K562 (cell line): Measurements from ENCODE around the gene PSMD8. TPM values are rescaled to one million over a fixed set of nuclear protein-coding genes. Genes with fewer than 3 reads are reported as not detected.

Source experiments
- BRD4 ChIP-seq: fragments of 200-600 bp; sonication (generic); IDR thresholded peaks from 2 replicates; pipeline ENCODE4 v1.6.1; 2017; ENCODE audit warnings: inconsistent platforms
- CUX1 ChIP-seq: fragments of 200-800 bp; sonication (Bioruptor generic); IDR thresholded peaks from 2 replicates; pipeline ENCODE4 v1.6.1; 2016; ENCODE audit warnings: missing genetic modification characterization, missing compliant biosample characterization
- CXXC5 ChIP-seq: fragments of 250-450 bp; sonication (Bioruptor Pico); IDR thresholded peaks from 2 replicates; pipeline ENCODE4 v1.8.0; 2022; ENCODE audit warnings: inconsistent platforms, mild to moderate bottlenecking, moderate library complexity
- DPF2 ChIP-seq: fragments of 450-650 bp; IDR thresholded peaks from 2 replicates; pipeline ENCODE4 v1.6.1; 2016
- LCOR ChIP-seq: sonication (generic); formaldehyde crosslinking; IDR thresholded peaks from 2 replicates; pipeline ENCODE4 v1.8.0; 2022; ENCODE audit warnings: mild to moderate bottlenecking, missing genetic modification reagents
- MBD2 ChIP-seq: sonication (generic); IDR thresholded peaks from 2 replicates; pipeline ENCODE4 v1.6.1; 2016; ENCODE audit warnings: low read depth, borderline replicate concordance
- NFE2 ChIP-seq: IDR thresholded peaks from 2 replicates; pipeline ENCODE4 v1.6.1; 2014; ENCODE audit warnings: antibody characterized with exemption, low read depth
- NFIC ChIP-seq: fragments of 450-650 bp; IDR thresholded peaks from 2 replicates; pipeline ENCODE4 v1.6.1; 2017; ENCODE audit warnings: mild to moderate bottlenecking, inconsistent platforms
- PRMT5 ChIP-seq: sonication (generic); formaldehyde crosslinking; IDR thresholded peaks from 2 replicates; pipeline ENCODE4 v1.5.0; 2020; ENCODE audit warnings: missing genetic modification reagents
- RFX7 ChIP-seq: fragments of 250-450 bp; sonication (Bioruptor Pico); IDR thresholded peaks from 2 replicates; pipeline ENCODE4 v1.5.1; 2021; ENCODE audit warnings: mild to moderate bottlenecking
- SREBF1 ChIP-seq: fragments of 150-350 bp; IDR thresholded peaks from 2 replicates; pipeline ENCODE4 v1.6.1; 2014; ENCODE audit warnings: antibody characterized with exemption, low read depth, low read length, borderline replicate concordance
- ZBED1 ChIP-seq: IDR thresholded peaks from 2 replicates; pipeline ENCODE4 v1.6.1; 2014
- ZBTB34 ChIP-seq: fragments of 250-450 bp; sonication (Bioruptor Pico); IDR thresholded peaks from 2 replicates; pipeline ENCODE4 v1.8.0; 2021; ENCODE audit warnings: mild to moderate bottlenecking, moderate library complexity
- ZNF217 ChIP-seq: sonication (generic); formaldehyde crosslinking; IDR thresholded peaks from 2 replicates; pipeline ENCODE4 v1.8.0; 2022; ENCODE audit warnings: mild to moderate bottlenecking, missing genetic modification reagents
- ZNF224 ChIP-seq: sonication (generic); formaldehyde crosslinking; IDR thresholded peaks from 2 replicates; pipeline ENCODE4 v1.8.0; 2022; ENCODE audit warnings: mild to moderate bottlenecking, missing genetic modification reagents
- ZNF311 ChIP-seq: fragments of 250-450 bp; sonication (Bioruptor Pico); IDR thresholded peaks from 2 replicates; pipeline ENCODE4 v1.4.0; 2020; ENCODE audit warnings: mild to moderate bottlenecking, moderate library complexity
- ZNF354B ChIP-seq: fragments of 250-450 bp; sonication (Bioruptor Pico); IDR thresholded peaks from 2 replicates; pipeline ENCODE4 v1.4.0; 2020
- ZNF384 ChIP-seq: IDR thresholded peaks from 2 replicates; pipeline ENCODE4 v1.6.1; 2012; ENCODE audit warnings: low read depth, low read length, improper control_type of control experiment
- ZNF655 ChIP-seq: fragments of 250-450 bp; sonication (Bioruptor Pico); IDR thresholded peaks from 2 replicates; pipeline ENCODE4 v1.5.0; 2021
- ZNF766 ChIP-seq: fragments of 200-800 bp; sonication (Bioruptor generic); conservative IDR thresholded peaks from 2 replicates; pipeline ENCODE4 v1.6.1; 2016; ENCODE audit warnings: missing genetic modification characterization, missing compliant biosample characterization
- polyA plus RNA-seq, 8 experiments: library from polyadenylated mRNA; depleted of rRNA in 4 of 8; stranded (reverse) in 5 of 8; unstranded in 3 of 8; fragments of >200 nt; fragmentation: Nextera tagmentation in 2 of 8; fragmentation: Illumina TruSeq in 1 of 8; extraction: Ambion mirVana in 2 of 8; extraction: Trizol in 1 of 8; gene quantifications; 2 replicates each; pipeline versions ENCODE4 v1.2.1 to v1.2.3, GENCODE V29; 2011 to 2014; ENCODE audit warnings: inconsistent platforms in 1 of 8, missing spikeins in 1 of 8
- total RNA-seq, 7 experiments: library from RNA; depleted of rRNA in 6 of 7; stranded (reverse); fragments of >200 nt in 6 of 7; fragmentation: Illumina TruSeq in 2 of 7; extraction: Trizol in 2 of 7; gene quantifications; 2 replicates each; pipeline versions ENCODE4 v1.2.1 to v1.2.3, GENCODE V29; 2011 to 2021; ENCODE audit warnings: low replicate concordance in 1 of 7

The PSMD8 gene
- total and polyA plus RNA-seq, 9 of the 15 experiments (the other 6 are each of a cell fraction or from before 2014, with no cell fraction given): 130 to 583 (median 315) TPM

- TF ChIP-seq ZNF766 (no peak), NFIC (peak; percentile 11; the same call in 1 of the 2 replicates), ZNF217 (CRISPR knock-in tag) (no peak), CXXC5 (CRISPR knock-in tag) (peak; percentile 63), DPF2 (no peak; the same call in 1 of the 2 replicates), NFE2 (no peak), ZNF354B (CRISPR knock-in tag) (no peak), MBD2 (no peak; the same call in 1 of the 2 replicates), CUX1 (CRISPR knock-in tag) (no peak), BRD4 (no peak; the same call in 1 of the 2 replicates), ZNF224 (CRISPR knock-in tag) (no peak), ZNF655 (CRISPR knock-in tag) (no peak), ZNF384 (no peak), ZBED1 (no peak), ZBTB34 (no peak), SREBF1 (no peak), ZNF311 (CRISPR knock-in tag) (no peak), LCOR (CRISPR knock-in tag) (no peak), PRMT5 (CRISPR knock-in tag) (no peak), RFX7 (CRISPR knock-in tag) (no peak)
Measured at GRCh38 chr19:38335949-38336637, 38.3 kb upstream of the PSMD8 start (continued).
